Dendritic cell treated with granulocyte-macrophage colony-stimulating factor and Interleukin-4, amounts not matched to agents 40 ng/mL and 50 ng/mL, for 4 days (primary cell): Measurements from ENCODE around the gene ZNF575.
"Not testable (repeated sequence)": the region's sequence is repeated elsewhere in the genome, so short reads cannot be mapped to it uniquely, and the experiment has no call there.

Experiments
- H3K27ac Mint-ChIP-seq: one replicate; pipeline ENCODE4 v1.8.0; 2022; ENCODE audit warnings: mild to moderate bottlenecking, mixed read lengths
- H3K27me3 Mint-ChIP-seq: one replicate; pipeline ENCODE4 v1.8.0; 2022; ENCODE audit warnings: mild to moderate bottlenecking, mixed read lengths
- H3K36me3 Mint-ChIP-seq: one replicate; pipeline ENCODE4 v1.8.0; 2022; ENCODE audit warnings: low read depth, mixed read lengths
- H3K4me1 Mint-ChIP-seq: one replicate; pipeline ENCODE4 v1.8.0; 2022; ENCODE audit warnings: low read depth, mixed read lengths
- H3K4me3 Mint-ChIP-seq: one replicate; pipeline ENCODE4 v1.8.0; 2022; ENCODE audit warnings: mild to moderate bottlenecking, moderate library complexity, mixed read lengths
- H3K9me3 Mint-ChIP-seq: one replicate; pipeline ENCODE4 v1.8.0; 2022; ENCODE audit warnings: mixed read lengths
- intact Hi-C: fragments of 100-400 bp; cut with micrococcal nuclease; formaldehyde crosslinking; loops from one replicate; pipeline ENCODE4 v1.15.0; 2022

ZNF575 gene

DNA sequence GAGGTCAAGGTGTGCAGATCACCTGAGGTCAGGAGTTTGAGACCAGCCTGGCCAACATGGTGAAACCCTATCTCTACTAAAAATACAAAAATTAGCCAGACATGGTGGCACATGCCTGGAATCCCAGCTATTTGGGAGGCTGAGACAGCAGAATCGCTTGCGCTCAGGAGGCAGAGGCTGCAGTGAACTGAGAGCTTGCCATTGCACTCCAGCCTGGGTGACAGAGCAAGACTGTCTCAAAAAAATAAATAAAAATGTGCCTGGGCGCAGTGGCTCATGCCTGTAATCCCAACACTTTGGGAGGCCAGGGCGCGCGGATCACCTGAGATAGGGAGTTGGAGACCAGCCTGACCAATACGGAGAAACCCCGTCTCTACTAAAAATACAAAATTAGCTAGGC lies 9.3 kb upstream of the ZNF575 start:
- peaks cover 56% of the 10 kb centered on the region for H3K4me1 Mint-ChIP-seq
- peaks cover 68% of the 10 kb centered on the region for H3K36me3 Mint-ChIP-seq
- H3K27ac Mint-ChIP-seq, intact Hi-C loops, H3K27me3 Mint-ChIP-seq, H3K4me3 Mint-ChIP-seq, H3K9me3 Mint-ChIP-seq: not testable (repeated sequence)

- Mint-ChIP-seq H3K27ac (peak overlapping the region; percentile 91), H3K4me1 (peaks cover 44% of the 10 kb centered on the region), H3K36me3 (peaks cover 56% of the 10 kb centered on the region), H3K9me3 (no peaks in the 10 kb centered on the region), H3K4me3 (peak overlapping the region; percentile 96), H3K27me3 (no peaks in the 10 kb centered on the region)
- intact Hi-C loops = no loop called here
Measured at GRCh38 chr19:43524922-43525835, 7.8 kb upstream of the ZNF575 start.

DNA sequence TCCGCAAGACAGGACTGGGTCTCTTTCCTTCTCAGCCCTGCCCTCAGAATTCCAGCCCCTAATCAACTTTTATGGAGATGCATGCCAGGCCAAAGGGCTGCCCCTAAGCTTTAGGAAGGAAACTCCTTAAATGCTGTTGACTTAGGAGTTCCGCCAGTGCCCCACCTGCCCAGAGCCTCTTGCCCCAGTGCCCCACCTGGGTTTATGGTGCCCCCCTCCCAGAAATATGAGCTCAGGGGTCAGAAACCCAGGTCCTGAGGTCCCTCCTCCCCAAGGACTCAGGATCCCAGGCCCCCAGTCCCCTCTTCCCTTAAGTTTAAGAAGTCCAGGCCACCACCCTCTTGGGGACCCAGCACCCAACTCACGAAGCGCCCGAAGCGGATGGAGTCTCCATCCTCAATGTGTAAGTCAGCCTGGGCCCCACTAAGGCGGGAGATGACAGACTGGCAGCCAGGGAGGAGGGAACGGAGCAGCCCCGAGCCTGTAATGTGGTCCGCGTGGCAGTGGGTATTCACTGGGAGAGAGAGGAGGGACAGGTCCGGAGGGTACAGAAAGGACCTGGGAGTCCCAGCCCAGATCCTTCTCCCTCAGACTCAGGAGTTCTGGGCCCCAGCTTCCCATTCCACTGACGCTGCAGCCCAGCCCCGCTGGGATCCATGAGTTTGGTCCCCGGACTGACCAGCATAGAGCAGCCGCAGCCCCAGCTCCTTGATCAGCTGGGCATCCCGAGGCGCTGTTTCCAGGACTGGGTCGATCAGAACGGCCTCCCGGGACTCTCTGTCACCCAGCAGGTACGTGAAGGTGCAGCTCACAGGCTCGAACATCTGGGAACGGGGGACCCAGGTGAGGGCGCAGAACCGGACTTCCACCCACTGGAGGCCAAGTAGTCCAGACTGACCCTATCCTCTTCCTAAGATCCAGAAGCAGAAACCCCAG lies 6.9 kb upstream of the ZNF575 start:
- no peaks in the 10 kb centered on the region for H3K9me3 Mint-ChIP-seq
- peaks cover 36% of the 10 kb centered on the region for H3K4me1 Mint-ChIP-seq
- intact Hi-C loops = loop anchor here (2.0 kb wide), 1 partner anchor 71 kb away; the partner anchor contains the start of genes IRGQ and ZNF576
- H3K27me3 Mint-ChIP-seq = no peaks in the 10 kb centered on the region
- H3K27ac Mint-ChIP-seq = peak overlapping the region; percentile 91
- H3K36me3 Mint-ChIP-seq = peaks cover 50% of the 10 kb centered on the region
- peak overlapping the region; percentile 96 for H3K4me3 Mint-ChIP-seq

DNA sequence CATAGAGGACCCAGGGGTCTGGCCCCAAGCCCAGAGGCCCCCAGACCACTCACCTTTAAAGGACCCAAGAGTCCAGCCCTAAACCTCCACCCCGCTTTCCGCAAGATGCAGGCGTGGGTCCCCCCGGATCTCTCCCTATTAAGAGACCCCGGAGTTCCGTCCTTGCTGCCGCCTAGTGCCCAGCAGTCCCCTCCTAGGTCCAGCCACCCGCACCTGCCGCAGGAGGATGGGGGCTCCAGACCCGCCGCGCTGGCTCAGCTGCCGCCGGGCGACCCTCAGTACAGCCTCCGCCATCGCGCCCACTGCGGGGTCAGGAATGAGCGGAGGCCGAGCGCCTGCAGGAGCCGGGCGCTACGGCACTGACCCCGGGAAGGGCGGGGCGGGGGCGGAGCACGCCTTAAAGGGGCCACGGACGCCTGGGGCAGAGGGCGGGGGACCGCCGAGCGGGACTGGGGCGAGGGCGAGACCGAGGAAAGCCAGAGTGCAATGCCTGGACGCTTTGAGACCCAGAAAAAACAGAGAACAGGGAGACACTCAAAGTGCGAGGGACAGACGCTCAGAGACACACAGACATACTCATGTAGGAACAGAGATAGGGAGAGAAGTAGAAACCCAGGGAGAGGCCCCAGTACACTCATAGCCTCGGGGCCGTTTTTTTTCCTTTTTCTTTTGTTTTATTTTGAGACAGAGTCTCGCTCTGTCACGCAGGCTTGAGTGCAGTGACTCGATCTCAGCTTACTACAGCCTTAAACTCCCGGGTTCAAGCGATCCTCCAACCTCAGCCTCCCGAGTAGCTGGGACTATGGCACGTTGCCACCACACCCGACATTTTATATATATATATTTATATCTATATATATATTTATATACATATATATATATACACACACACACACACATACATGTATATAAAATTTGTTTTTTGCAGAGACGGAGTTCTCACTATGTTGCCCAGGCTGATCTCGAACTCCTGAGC lies 5.8 kb upstream of the ZNF575 start, which contains the start of gene ETHE1:
Gene ETHE1, minus strand, starts transcription at position 318 of the 976 bp plus-strand sequence. Its CDS starts 24 bp downstream, at position 294.
- H3K27ac Mint-ChIP-seq = peak within 1 kb of the TSS; percentile 91
- peak within 1 kb of the TSS; percentile 96 for H3K4me3 Mint-ChIP-seq
- intact Hi-C loops = loop anchor here (2.0 kb wide), 1 partner anchor 70 kb away; the partner anchor contains the start of genes IRGQ and ZNF576
- no peaks in the 10 kb centered on the region for H3K27me3 Mint-ChIP-seq
- peaks cover 32% of the 10 kb centered on the region for H3K4me1 Mint-ChIP-seq
- H3K36me3 Mint-ChIP-seq = peaks cover 44% of the 10 kb centered on the region
- no peaks in the 10 kb centered on the region for H3K9me3 Mint-ChIP-seq

DNA sequence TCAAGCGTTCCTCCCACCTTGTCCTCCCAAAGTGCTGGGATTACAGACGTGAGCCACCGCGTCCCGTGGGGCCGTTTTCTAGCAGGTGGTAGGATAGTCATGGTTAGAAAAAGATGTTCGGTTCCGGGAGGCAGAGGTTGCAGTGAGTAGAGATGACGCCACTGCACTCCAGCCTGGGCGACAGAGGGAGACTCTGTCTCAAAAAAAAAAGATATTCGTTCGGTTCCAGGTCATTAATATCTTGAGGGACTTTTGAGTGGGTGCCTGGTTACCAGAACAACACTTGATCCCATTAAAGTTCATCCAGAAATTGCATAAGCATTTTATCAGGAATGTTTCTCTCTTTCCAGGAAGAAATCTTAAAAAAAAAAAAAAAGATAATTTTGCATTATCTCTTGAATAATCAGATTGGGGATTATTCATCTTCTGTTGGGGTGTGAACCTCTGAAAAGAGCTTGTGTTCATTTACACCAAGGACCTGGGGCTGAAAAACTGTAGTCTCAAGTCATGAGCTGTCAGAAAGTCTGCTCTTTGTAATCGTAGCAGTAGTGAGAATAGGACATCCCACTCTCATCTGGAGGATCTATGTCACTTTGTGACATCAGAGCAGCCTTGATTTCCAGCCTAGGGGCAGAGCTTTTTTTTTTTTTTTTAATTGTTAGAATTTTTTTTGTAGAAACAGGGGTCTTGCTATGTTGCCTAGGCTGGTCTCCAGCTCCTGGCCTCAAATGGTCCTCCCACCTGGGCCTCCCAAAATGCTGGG lies 4.9 kb upstream of the ZNF575 start:
- Mint-ChIP-seq H3K9me3 (no peaks in the 10 kb centered on the region), H3K4me1 (peaks cover 37% of the 10 kb centered on the region), H3K27ac (peak overlapping the region; percentile 91), H3K4me3 (peak overlapping the region; percentile 13), H3K36me3 (peaks cover 36% of the 10 kb centered on the region), H3K27me3 (no peaks in the 10 kb centered on the region)
- intact Hi-C loops = loop anchor here (2.0 kb wide), 1 partner anchor 69 kb away; the partner anchor contains the start of genes IRGQ and ZNF576

GRCh38 chr19:43532571-43532961 lies 422 bp upstream of the ZNF575 start:
- H3K4me3 Mint-ChIP-seq = peak overlapping the region; percentile 85
- H3K27ac Mint-ChIP-seq = peak overlapping the region; percentile 89
- H3K9me3 Mint-ChIP-seq = no peaks in the 10 kb centered on the region
- intact Hi-C loops = no loop called here
- peaks cover 3% of the 10 kb centered on the region for H3K27me3 Mint-ChIP-seq
- H3K36me3 Mint-ChIP-seq = peaks cover 19% of the 10 kb centered on the region
- H3K4me1 Mint-ChIP-seq = peaks cover 36% of the 10 kb centered on the region

DNA sequence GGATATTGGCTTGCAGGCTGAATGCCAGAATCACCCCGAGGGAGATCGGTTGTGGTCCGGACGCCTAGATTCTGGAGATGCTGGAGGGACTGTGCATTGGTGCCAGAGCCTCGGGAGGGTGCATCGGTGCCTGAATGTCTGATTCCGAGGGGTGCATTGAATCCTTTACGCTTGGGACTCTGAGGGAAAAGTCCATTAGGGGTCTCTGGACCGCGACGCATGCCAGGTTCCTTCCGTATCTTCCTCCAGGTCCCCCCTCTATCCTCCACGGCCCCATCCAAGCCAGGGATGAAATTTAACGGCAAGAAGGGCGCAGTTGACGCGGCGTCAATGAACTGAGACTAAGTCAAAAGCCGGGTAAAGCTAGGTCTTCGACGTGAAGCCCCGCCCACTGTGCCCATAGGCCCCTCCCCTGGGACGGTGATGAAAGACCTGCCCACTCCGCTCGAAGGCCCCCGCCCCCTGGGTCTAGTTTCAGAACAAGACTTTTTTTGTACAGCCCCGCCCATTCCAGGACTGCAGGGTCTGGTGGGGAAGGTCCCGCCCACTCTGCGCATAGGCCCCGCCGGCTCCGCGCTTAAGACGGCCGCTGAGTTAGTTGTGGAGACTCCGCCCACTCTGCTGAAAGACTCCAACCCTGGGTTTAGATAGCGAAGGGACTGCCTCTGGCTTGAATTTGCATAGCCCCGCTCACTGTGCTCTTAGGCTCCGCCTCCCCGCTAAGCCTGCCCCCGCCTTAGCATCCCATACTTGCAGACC lies 737 bp downstream of the ZNF575 start:
- Mint-ChIP-seq H3K27ac (peak overlapping the region; percentile 89), H3K4me1 (peaks cover 32% of the 10 kb centered on the region), H3K9me3 (no peaks in the 10 kb centered on the region), H3K27me3 (peaks cover 3% of the 10 kb centered on the region), H3K36me3 (peaks cover 31% of the 10 kb centered on the region), H3K4me3 (peak overlapping the region; percentile 85)
- intact Hi-C loops = no loop called here

DNA sequence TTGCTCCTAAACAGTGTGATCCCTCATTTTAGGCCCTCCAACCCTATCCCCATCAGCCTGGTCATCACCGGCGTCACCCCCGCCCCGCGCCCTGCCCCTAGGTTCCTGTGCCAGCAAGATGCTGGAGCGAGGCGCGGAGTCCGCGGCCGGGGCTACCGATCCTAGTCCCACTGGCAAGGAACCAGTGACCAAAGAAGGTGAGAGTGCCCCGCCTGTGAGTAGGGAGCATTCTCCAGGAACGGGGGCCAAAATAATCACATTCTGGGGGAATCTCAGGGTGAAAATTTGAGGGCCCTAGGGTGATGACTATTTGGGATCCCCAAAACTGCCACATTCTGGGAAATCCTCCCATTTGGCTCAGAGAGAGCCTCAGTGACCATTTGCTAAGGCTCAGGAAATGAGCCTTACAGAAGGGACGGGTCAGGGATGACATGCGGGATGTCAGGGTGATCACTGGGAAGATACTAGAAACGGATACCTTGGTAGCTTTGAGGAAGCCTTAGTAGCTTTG lies 1.4 kb downstream of the ZNF575 start:
- Mint-ChIP-seq H3K4me1 (peaks cover 32% of the 10 kb centered on the region), H3K27ac (peak overlapping the region; percentile 89), H3K9me3 (no peaks in the 10 kb centered on the region)

GRCh38 chr19:43534816-43535761 lies 2.1 kb downstream of the ZNF575 start:
- H3K4me1 Mint-ChIP-seq = peaks cover 32% of the 10 kb centered on the region
- intact Hi-C loops = no loop called here
- peaks cover 3% of the 10 kb centered on the region for H3K27me3 Mint-ChIP-seq
- peak overlapping the region; percentile 38 for H3K4me3 Mint-ChIP-seq
- no peaks in the 10 kb centered on the region for H3K9me3 Mint-ChIP-seq
- H3K36me3 Mint-ChIP-seq = peaks cover 44% of the 10 kb centered on the region
- H3K27ac Mint-ChIP-seq = peak overlapping the region; percentile 8

More for the DNA sequence above, 1.4 kb downstream of the ZNF575 start:
- Mint-ChIP-seq H3K4me3 (peak overlapping the region; percentile 85), H3K27me3 (peaks cover 3% of the 10 kb centered on the region), H3K36me3 (peaks cover 37% of the 10 kb centered on the region)
- intact Hi-C loops = no loop called here

- intact Hi-C loops = no loop called here
- H3K4me1 Mint-ChIP-seq = peaks cover 14% of the 10 kb centered on the region
- peaks cover 3% of the 10 kb centered on the region for H3K27me3 Mint-ChIP-seq
- H3K4me3 Mint-ChIP-seq = no peak overlapping the region
- no peaks in the 10 kb centered on the region for H3K9me3 Mint-ChIP-seq
- H3K36me3 Mint-ChIP-seq = peaks cover 74% of the 10 kb centered on the region
- no peak overlapping the region for H3K27ac Mint-ChIP-seq
Measured at GRCh38 chr19:43538922-43539321, 5.9 kb downstream of the ZNF575 start.

GRCh38 chr19:43540381-43540780 lies 7.4 kb downstream of the ZNF575 start:
- intact Hi-C loops = no loop called here
- H3K9me3 Mint-ChIP-seq = no peaks in the 10 kb centered on the region
- H3K27ac Mint-ChIP-seq = no peak overlapping the region

More at GRCh38 chr19:43540381-43540780, 7.4 kb downstream of the ZNF575 start:
- Mint-ChIP-seq H3K27me3 (peaks cover 2% of the 10 kb centered on the region), H3K36me3 (peaks cover 85% of the 10 kb centered on the region), H3K4me3 (no peak overlapping the region), H3K4me1 (peaks cover 3% of the 10 kb centered on the region)
